ENCODE results near the gene TUBGCP6.

The TUBGCP6 gene

GRCh38 chr22:50190941-50191741 lies 53.7 kb downstream of the TUBGCP6 start:
- no peaks in the 10 kb centered on the region for H3K27me3 ChIP-seq (ENCODE audit: control insufficient read depth in 1 of 2, insufficient read depth in 2 of 2, low read length in 2 of 2)
- peak overlapping the region; percentile 72 for H3K27ac ChIP-seq (ENCODE audit: low read depth, low read length)
- H3K4me1 ChIP-seq (ENCODE audit: insufficient read depth, low read length): peaks cover 27% of the 10 kb centered on the region
- H3K36me3 ChIP-seq (ENCODE audit: insufficient read depth, low read length): peaks cover 7% of the 10 kb centered on the region
- no peak overlapping the region for H3K9ac ChIP-seq (ENCODE audit: low read length)
- peak overlapping the region; percentile 42 to 45 for H3K4me3 ChIP-seq (ENCODE audit: low read depth in 1 of 2, low read length in 2 of 2)
- H3K9me3 ChIP-seq (ENCODE audit: low read length): no peaks in the 10 kb centered on the region

DNA sequence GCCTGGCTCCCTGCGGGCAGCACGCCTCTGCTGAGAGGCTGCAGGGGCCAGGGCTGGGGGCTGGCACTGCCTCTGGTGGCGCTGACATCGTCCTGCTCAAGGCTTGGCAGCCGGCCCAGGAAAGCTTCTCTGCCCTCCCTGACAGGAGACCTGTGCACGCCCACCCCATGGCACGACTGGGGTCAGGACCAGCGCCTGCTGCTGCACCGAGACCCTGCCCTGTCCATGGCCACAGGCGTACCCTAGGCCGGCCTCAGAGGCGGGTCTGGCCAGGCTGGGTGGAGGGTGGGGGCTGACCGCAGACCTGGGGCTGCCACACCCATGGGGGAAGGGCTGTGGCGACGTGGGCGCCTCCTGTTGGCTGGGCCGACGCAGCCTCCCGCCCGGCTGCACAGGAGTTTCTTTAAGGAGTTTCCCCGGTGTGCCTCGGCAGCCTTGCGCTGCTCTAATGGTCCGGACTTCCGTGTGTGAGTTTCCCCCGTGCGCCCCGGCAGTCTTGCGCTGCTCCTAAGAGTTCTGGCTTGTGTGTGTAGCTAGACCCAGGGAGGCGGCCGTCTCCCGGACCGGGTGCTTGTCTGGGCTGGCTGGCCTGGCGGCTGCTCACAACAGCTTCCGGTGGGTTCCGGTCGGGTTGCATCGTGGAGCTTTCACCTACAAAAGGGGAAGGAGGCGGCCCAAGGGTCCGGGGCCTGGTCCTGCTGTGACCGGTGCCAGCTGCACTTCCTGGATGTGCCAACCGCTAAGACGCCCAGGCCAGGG lies 54.5 kb downstream of the TUBGCP6 start:
- Histone ChIP-seq H3K4me3 (ENCODE audit: low read depth in 1 of 2, low read length in 2 of 2) (peak overlapping the region; percentile 42 to 45), H3K27ac (ENCODE audit: low read depth, low read length) (peak overlapping the region; percentile 72), H3K9me3 (ENCODE audit: low read length) (no peaks in the 10 kb centered on the region), H3K27me3 (ENCODE audit: control insufficient read depth in 1 of 2, insufficient read depth in 2 of 2, low read length in 2 of 2) (no peaks in the 10 kb centered on the region), H3K9ac (ENCODE audit: low read length) (no peak overlapping the region), H3K36me3 (ENCODE audit: insufficient read depth, low read length) (peaks cover 7% of the 10 kb centered on the region), H3K4me1 (ENCODE audit: insufficient read depth, low read length) (peaks cover 27% of the 10 kb centered on the region)

- Histone ChIP-seq H3K27ac (ENCODE audit: low read depth, low read length) (peak overlapping the region; percentile 72), H3K27me3 (ENCODE audit: control insufficient read depth in 1 of 2, insufficient read depth in 2 of 2, low read length in 2 of 2) (no peaks in the 10 kb centered on the region), H3K4me1 (ENCODE audit: insufficient read depth, low read length) (peaks cover 27% of the 10 kb centered on the region), H3K9me3 (ENCODE audit: low read length) (no peaks in the 10 kb centered on the region), H3K36me3 (ENCODE audit: insufficient read depth, low read length) (peaks cover 7% of the 10 kb centered on the region), H3K9ac (ENCODE audit: low read length) (no peak overlapping the region), H3K4me3 (ENCODE audit: low read depth in 1 of 2, low read length in 2 of 2) (peak overlapping the region; percentile 42 to 45)
Observed at GRCh38 chr22:50189849-50190181, 55.0 kb downstream of the TUBGCP6 start.

DNA sequence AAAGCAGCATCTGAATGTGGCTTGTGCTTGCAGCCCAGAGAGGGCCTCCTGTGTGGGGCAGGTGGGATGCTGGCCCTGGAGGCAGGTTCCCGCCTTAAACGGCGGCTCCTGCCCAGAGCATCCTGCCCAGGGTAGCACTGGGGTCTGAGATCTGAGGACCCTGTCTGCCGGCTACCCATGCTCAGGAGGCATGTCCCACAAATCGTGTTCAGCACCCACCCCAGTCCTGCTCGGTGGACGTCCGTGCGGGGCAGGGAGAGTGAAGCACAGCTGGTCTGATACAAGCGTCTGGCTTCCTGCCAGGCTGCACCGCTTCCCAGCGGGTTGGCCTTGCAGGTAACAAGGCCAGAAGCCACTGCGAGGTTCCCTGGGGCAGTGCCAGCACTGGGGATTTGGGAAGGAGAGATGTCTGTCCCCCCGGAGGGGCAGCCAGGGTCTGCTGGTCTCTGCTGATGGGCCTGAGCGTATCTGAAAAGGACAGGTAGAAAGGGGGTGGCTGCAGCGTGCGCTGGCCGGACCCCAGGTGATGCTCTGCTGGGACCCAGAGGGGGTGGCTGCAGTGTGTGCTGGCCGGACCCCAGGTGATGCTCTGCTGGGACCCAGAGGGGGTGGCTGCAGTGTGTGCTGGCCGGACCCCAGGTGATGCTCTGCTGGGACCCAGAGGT lies 55.5 kb downstream of the TUBGCP6 start:
- Histone ChIP-seq H3K27ac (ENCODE audit: low read depth, low read length) (no peak overlapping the region), H3K9ac (ENCODE audit: low read length) (no peak overlapping the region), H3K4me3 (ENCODE audit: low read depth in 1 of 2, low read length in 2 of 2) (no peak overlapping the region), H3K27me3 (ENCODE audit: control insufficient read depth in 1 of 2, insufficient read depth in 2 of 2, low read length in 2 of 2) (no peaks in the 10 kb centered on the region), H3K36me3 (ENCODE audit: insufficient read depth, low read length) (peaks cover 3% of the 10 kb centered on the region), H3K9me3 (ENCODE audit: low read length) (no peaks in the 10 kb centered on the region), H3K4me1 (ENCODE audit: insufficient read depth, low read length) (peaks cover 31% of the 10 kb centered on the region)

GRCh38 chr22:50188356-50188755 lies 56.5 kb downstream of the TUBGCP6 start:
- Histone ChIP-seq H3K4me1 (ENCODE audit: insufficient read depth, low read length) (peaks cover 40% of the 10 kb centered on the region), H3K36me3 (ENCODE audit: insufficient read depth, low read length) (no peaks in the 10 kb centered on the region), H3K27ac (ENCODE audit: low read depth, low read length) (no peak overlapping the region), H3K9me3 (ENCODE audit: low read length) (no peaks in the 10 kb centered on the region), H3K4me3 (ENCODE audit: low read depth in 1 of 2, low read length in 2 of 2) (no peak overlapping the region), H3K9ac (ENCODE audit: low read length) (no peak overlapping the region), H3K27me3 (ENCODE audit: control insufficient read depth in 1 of 2, insufficient read depth in 2 of 2, low read length in 2 of 2) (no peaks in the 10 kb centered on the region)

DNA sequence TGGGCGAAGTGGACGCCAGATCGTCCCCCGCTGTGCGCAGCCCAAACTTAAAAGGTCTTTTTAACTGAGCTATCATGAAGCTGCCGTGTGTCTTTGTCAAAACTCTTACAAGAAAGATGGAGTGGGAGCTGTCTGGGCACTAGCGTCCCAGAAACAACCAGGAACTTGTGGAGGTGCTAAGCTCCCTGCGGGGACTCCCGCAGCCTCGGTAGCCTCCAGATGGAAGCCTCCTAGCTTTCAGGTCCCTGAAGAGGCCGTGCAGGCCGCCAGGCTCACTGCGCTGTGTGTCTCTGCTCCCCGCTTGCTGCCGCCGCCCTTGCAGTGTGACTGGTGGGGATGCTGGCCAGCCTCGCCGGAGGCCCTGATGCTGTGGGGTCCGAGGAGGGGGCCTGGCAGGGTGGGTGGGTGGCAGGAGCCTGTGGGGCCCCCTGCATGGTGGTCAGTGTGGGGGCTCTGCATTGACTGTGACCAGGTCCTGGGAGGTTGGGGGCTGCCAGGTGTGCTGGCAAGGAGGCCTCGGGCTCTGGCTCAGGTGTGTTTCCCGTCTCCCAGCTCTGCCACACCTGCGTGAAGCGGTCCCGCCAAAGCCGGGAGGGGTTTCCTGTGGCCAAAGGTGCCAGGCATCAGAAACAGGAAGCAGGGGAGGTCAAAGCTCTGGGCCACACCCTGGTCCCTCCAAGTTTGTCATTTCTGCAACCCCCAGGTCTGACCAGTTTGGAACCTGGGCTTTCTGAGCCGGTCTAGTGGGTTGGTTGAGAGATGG lies 57.9 kb downstream of the TUBGCP6 start:
- Histone ChIP-seq H3K4me3 (ENCODE audit: low read depth in 1 of 2, low read length in 2 of 2) (peak overlapping the region; percentile 47 to 59), H3K27me3 (ENCODE audit: control insufficient read depth in 1 of 2, insufficient read depth in 2 of 2, low read length in 2 of 2) (no peaks in the 10 kb centered on the region), H3K36me3 (ENCODE audit: insufficient read depth, low read length) (no peaks in the 10 kb centered on the region), H3K9me3 (ENCODE audit: low read length) (no peaks in the 10 kb centered on the region), H3K27ac (ENCODE audit: low read depth, low read length) (peak overlapping the region; percentile 35), H3K9ac (ENCODE audit: low read length) (peak overlapping the region; percentile 27), H3K4me1 (ENCODE audit: insufficient read depth, low read length) (peaks cover 40% of the 10 kb centered on the region)

- H3K4me3 ChIP-seq (ENCODE audit: low read depth in 1 of 2, low read length in 2 of 2): peak overlapping the region; percentile 47 to 59
- H3K4me1 ChIP-seq (ENCODE audit: insufficient read depth, low read length): peaks cover 38% of the 10 kb centered on the region
- H3K9ac ChIP-seq (ENCODE audit: low read length): peak overlapping the region; percentile 27
- peak overlapping the region; percentile 35 for H3K27ac ChIP-seq (ENCODE audit: low read depth, low read length)
- no peaks in the 10 kb centered on the region for H3K36me3 ChIP-seq (ENCODE audit: insufficient read depth, low read length)
- H3K27me3 ChIP-seq (ENCODE audit: control insufficient read depth in 1 of 2, insufficient read depth in 2 of 2, low read length in 2 of 2): no peaks in the 10 kb centered on the region
- H3K9me3 ChIP-seq (ENCODE audit: low read length): no peaks in the 10 kb centered on the region
Observed at GRCh38 chr22:50186181-50186714, 58.6 kb downstream of the TUBGCP6 start.

DNA sequence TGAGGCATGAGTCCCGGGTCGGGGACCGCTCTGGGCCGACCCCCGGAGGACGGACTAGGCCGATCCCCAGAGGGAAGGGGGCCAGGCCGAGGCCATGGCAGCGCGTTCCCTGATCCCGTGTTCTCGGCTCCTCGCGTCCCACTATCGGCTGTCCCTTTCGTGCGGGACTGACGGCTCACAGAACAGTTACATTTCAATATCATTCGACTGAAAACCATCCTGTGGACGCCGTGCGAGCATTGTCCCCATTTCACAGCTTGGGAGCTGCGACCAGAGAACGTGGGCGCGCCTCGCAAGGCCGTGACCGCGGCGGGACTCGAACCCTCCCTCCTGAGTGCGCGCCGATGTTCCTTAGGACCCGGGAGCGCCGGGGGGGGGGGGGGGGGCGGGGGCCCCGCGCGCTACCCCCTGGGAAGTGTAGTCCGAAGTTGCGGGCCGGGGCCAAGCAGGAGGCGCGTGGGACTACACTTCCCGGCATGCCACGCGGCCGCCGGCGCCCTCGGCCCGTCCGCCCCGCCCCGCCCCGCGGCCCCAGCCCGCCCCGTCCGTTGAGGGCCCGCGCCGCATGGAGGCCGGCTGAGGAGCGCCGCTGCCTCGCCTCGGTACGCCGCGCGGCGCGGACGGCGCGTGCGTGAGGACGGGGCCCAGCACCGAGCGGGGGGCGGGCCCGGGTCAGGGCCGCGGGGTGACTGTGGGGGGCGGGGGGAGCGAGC lies 59.3 kb downstream of the TUBGCP6 start, which contains the start of gene TRABD:
Gene TRABD (plus strand): TSS at position 539 of the 713 bp plus-strand sequence. CDS start 7,148 bp downstream, outside the sequence.
- peaks cover 31% of the 10 kb centered on the region for H3K4me1 ChIP-seq (ENCODE audit: insufficient read depth, low read length)
- H3K27ac ChIP-seq (ENCODE audit: low read depth, low read length): peak within 1 kb of the TSS; percentile 35
- peak within 1 kb of the TSS; percentile 27 for H3K9ac ChIP-seq (ENCODE audit: low read length)
- no peaks in the 10 kb centered on the region for H3K27me3 ChIP-seq (ENCODE audit: control insufficient read depth in 1 of 2, insufficient read depth in 2 of 2, low read length in 2 of 2)
- H3K4me3 ChIP-seq (ENCODE audit: low read depth in 1 of 2, low read length in 2 of 2): peak within 1 kb of the TSS; percentile 66 to 80
- no peaks in the 10 kb centered on the region for H3K9me3 ChIP-seq (ENCODE audit: low read length)
- H3K36me3 ChIP-seq (ENCODE audit: insufficient read depth, low read length): no peaks in the 10 kb centered on the region

GRCh38 chr22:50184902-50185374 lies 59.9 kb downstream of the TUBGCP6 start:
- no peaks in the 10 kb centered on the region for H3K9me3 ChIP-seq (ENCODE audit: low read length)
- H3K9ac ChIP-seq (ENCODE audit: low read length): no peak overlapping the region
- no peaks in the 10 kb centered on the region for H3K36me3 ChIP-seq (ENCODE audit: insufficient read depth, low read length)
- H3K4me1 ChIP-seq (ENCODE audit: insufficient read depth, low read length): peaks cover 29% of the 10 kb centered on the region
- peaks cover 0 to 4% of the 10 kb centered on the region in 2 donors for H3K27me3 ChIP-seq (ENCODE audit: control insufficient read depth in 1 of 2, insufficient read depth in 2 of 2, low read length in 2 of 2)
- H3K4me3 ChIP-seq (ENCODE audit: low read depth in 1 of 2, low read length in 2 of 2): peak overlapping the region; percentile 66 to 80
- H3K27ac ChIP-seq (ENCODE audit: low read depth, low read length): no peak overlapping the region
